CD4-positive, alpha-beta T cell treated with Interferon gamma for 1 hour (primary cell): ENCODE data around the gene STIL.
"Not testable (repeated sequence)": the region's sequence is repeated elsewhere in the genome, so short reads cannot be mapped to it uniquely, and the experiment has no call there.

Source experiments
- DNase-seq: peaks from one replicate; pipeline ENCODE4 v3.0.0-alpha.2; 2020

Gene STIL

DNA sequence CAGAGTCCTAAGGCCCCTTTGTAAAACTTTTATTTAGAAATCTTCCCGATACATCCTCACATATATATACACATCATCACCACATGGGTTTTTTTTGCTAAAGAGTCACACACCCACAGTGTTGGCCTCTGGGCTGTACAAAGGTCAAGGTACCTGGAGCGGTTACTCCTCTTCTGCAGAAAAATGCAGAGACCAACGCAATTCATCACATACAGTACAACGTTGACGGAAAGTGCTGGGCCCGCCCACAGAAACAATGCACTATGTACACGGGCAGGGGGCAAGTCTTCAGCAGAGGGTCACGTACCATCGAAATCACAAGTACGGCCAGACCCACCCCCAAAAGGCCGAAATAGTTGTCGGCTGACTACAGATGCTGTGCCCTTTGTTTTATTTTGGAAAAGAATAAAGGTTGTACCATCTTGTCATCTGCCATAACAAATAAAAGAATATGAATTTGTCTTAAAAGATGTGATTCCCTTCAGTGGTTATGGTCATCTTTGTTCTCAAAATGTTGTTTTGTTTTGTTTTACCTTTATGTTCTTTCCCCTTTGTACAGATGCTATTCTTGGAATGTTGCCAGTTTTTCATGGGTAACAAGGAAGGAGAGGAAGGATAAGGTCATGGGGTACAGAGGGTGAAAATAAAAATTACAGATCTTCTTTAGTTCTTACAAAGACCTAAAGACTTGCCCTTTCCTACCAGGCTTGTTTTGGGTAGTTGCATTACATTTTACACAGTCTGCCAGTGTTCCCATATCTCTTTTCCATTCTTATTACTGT is 97.5 kb downstream of the STIL start:
- no peak for DNase-seq

DNA sequence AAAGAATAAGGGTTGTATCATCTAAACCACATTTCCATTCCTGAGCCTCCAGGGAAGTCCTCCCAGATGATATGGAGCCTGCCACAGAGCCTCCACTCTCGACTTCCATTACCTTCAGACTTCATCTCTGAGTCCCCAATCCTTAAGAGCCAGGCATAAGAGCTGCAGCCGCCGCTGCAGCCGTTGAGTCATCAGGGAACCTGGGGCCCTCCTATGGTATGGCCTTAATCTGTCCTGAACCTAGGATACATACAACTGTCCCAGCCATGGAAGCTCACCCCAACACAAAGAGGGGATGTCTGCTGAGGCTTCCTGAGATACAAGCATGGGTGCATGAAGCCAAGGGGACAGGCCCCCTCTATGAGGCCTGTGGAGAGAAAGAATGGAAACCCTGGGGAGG is 98.2 kb downstream of the STIL start:
- no peak for DNase-seq

DNA sequence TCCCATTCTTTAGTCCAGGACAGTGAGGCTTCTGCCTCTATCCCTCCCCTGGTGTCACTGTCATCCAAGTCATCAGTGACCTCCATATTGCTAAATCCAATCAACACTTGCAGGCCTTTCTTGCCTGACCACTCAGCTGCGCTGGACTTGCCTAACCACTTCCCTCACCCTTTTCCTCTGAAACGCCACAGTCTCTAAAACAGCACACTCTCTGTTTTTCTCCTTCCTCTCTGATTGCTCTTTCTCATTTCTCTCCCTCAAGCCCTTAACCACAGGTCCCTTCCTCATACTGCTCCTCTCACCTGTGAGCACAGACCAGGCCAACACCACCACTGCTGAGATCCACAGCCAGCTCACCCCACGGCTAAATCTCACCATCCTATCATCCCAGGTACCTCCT is 99.4 kb downstream of the STIL start:
- no peak for DNase-seq

DNA sequence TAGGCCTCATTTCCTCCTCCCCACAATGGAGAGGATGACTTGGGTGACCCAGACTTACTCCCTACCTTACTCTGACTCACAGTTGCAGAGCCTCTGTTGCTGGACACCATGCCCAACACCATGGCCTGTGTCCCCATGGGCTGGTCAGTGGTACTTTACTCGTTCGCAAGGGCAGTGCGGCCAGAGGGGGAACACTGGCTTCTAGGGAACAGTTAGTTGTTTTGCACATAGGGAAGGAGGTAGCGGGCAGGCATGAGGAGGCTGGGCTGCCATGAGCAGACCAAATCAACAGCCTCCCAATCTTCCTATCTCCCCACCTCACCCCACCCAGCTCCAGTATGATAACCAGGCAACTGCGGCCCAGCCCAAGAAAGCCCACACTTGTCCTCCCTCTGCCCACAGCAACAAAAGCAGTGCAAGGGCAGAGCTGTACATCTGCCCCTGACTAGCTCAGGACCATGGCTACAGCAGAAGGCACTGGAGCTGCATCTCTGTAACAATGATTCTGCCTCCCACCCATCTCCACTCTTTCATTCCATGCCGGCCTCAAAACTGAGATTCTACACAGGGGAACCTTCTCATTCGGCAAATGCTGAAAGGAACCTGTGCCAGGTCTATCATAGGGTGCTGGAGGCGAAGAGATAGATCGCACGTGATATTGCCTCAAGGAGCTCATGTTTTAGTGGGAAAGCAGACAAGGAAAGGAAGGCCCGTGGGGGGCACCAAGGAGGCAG is 100.5 kb downstream of the STIL start:
- no peak for DNase-seq

DNA sequence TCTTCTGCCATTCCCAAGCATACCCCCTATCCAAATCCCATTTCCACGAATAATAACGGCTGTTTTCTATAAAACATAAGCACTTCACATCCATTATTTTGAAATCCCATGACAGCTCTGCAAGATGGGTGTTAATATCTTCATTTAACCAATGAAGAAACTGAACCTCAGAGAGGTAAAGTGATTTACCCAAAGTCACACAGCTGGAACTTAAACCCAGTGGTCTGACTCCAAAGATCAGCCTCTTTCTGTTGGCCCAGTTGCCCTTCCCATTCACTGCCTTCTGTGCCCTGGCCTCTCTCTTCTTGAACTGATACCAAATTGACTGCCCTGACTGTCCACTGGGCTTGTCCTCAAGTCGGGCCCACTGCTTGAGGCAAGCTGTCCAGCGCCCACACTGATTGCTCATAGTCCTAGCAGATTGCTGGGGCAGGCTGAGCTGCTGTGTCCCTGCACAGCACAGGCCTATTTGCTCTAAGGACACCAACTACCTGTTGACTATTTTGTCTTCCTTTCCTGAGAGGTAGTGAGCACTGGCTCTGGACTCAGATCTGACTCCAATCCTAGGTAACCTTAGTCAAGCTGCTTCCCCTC is 101.2 kb downstream of the STIL start:
- no peak for DNase-seq

DNA sequence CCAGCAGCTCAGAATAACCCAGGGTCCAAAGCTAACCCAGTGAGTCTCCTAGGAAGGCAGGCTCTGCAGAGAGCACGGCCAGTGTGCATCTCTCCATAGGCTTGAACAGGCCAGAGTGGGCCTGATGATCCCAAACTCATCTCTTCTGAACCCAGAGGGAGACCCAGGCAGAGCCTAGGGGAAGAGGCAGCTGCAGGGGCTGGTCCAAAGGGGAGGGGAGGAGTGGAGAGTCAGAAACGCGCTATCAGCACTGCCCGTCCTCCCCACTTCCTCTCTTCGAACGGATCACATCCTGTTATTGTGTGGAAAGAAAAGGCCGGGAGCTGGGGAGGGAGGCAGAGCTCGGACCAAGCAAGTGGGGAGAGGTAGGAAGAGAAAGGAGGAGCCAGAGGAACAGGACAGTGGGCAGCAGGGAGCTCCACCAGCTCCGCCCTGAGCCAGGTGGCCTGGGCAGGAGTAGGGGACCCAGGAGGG is 102.1 kb downstream of the STIL start:
- no peak for DNase-seq

DNA sequence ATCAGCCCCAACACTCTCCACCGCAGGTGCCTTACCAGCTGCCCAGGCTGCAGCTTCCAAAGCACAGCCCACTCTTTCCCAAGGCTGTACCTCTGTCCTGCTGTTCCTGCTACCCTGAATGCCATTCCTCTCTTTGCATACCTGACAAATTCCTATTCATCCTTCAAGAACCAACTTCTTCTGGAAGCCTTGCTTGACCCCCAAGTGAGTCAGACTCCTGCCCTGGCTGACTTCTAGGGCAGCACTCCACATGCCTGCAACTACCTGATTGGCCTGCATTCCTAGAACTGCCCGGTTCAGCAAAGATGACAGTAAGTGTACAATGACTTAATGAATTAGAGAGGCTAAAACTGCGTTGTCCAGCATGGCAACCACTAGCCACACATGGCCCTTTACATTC is 103.3 kb downstream of the STIL start:
- no peak for DNase-seq

DNA sequence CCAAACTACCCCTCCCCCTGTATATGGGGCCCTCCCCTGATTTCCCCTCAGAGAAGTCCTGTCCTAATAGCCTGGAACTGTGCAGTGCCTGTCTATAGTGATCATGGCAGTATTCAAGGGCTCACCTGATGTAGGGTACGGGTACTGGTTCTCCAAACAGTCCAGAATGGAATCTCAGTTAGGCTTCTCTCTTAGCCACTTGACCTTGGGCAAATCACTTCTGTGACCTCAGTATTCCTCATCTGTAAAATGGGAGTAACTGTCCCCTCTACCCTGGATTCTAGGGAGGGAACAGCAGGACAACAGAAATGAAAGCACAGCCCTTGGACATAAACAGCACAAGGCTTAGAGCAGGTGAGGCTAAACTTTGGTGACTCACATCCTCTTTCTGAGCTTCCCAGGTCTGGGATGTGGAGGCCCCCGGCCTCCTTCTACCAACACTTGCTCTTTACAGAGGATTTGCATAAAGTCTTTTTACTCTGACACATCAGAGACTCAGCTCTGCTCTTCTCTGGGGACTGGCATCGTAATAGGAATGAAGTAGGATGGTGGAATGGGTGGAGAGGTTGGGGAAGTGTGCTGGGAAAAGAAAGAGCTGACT is 104.1 kb downstream of the STIL start:
- no peak for DNase-seq

DNA sequence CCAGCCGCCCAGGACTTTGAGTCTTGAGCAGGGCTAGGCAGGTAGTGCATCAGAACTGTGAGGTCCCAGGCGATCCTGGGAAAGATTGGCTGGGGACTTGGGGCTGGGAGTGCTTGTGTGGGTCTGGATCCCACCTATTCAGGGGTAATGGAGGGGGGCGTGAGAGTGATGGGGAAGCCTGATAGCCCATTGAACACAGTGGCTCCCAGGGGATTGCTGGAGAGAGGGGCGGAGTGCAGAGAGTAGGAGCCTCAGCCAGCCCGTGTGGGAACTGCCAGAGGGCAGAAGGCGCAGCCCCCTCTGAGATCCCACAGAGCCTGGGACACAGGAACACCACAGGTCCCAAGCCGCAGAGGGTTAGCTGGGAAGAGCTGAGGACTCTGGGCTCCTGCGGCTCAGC is 104.9 kb downstream of the STIL start:
- no peak for DNase-seq

DNA sequence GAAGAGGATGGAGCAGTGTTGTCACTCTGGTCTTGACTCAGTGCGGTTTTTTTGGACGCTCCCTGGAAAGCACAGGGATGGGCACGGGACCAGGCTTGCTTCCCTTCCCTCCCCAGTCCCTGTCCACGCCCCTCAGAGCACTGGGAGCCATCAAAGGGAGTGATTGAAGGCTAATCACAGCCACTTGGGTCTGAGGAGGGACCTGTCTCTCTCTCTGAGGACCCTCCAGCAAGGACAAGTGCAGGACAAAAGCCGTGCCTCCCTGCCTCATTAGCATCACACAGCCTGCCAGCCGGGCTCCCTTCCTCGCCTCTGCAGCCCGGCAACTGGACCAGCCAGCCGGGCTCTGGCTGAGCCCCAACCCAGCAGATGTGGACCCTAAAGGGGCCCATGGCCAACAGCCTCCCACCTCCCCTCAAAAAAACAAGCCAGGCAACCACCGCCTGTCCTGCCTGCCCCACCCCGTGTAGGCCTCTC is 105.5 kb downstream of the STIL start:
- DNase-seq: no peak

DNA sequence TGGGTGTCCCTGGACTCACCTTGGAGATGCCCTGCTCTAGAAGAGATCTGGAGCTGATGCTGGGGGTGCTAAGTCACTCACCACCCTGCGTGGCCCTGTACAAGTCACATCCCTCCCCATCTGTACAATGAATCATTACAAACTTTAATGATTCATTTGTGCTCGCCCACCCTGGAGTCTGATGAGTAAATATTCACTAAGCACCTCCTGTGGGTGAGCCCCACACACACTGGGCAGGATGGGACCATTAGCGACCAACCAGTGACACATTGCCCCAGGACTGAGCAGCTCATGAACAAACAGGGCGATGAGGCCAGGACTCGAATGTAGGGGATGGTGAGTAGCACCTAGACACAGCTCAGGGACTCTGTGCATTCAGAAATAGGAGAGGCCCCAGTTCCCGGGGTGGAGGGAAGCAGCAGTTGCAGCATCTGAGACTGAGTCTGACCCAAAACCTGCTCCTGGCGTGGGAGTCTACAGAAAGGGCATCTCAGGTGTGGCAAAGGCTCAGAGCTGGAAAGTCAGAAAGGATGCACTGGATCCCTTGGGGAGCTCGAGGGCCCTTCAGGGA is 106.1 kb downstream of the STIL start:
- no peak for DNase-seq

DNA sequence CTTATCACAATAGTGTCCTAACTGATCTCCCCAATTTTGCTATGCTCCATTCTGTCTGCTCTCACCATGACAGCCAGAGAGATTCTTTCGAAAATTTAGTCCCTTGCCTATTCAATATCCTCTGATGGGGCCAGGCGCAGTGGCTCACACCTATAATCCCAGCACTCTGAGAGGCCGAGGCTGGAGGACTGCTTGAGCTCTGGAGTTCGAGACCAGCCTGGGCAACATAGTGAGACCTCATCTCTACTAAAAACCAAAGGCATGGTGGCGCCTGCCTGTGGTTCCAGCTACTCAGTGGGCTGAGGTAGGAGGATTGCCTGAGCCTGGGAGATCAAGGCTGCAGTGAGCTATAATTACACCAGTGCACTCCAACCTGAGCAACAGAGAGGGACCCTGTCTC is 108.0 kb downstream of the STIL start:
- DNase-seq: no peak

DNA sequence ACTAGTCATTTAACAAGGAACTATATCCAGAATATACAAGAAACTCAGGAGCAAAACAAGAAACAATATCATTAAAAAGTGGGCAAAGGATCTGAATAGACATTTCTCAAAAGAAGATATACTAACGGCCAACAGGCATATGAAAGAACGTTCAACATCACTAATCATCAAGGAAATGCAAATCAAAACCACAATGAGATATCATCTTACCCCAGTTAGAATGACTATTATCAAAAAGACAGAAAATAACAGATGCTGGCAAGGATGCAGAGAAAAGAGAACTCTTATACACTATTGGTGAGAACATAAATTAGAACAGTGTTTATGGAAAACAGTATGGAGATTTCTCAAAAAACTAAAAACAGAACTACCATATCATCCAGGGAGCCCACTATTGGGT is 110.4 kb downstream of the STIL start:
- not testable (repeated sequence) for DNase-seq

DNA sequence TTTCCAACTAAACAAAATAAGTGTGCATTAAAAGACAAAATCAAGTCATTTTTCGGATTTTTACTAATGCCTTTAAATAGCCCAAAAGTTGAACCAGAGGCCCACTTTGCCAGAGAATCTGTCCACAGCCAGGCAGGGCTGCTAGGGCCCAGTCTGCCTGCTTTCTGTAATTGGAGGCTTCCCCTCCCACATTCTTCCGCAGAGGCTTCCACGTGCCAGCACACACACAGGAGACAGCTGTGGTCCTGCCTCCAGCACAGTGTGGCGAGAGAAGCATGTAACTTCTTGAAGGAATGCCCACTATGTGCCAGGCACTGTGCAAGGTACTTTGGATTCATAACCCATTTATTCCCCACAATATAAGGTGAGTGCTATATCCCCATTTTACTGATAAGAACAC is 112.8 kb downstream of the STIL start:
- no peak for DNase-seq
